Caco-2 (cell line): ENCODE measurements around the gene NLRP3. TPM values are rescaled to one million over a fixed set of nuclear protein-coding genes. Genes with fewer than 3 reads are reported as not detected.

ENCODE experiments used
- BruUV-seq: library from RNA; stranded (reverse); fragments of 400-500 nt; replicated peaks from 2 replicates; lab custom pipeline; 2021; lab: Mats Ljungman, UMichigan
- CTCF ChIA-PET: fragments of 300-600 bp; sonication (Branson Sonifier 250); formaldehyde crosslinking; loops from one replicate; lab custom pipeline; 2022; ENCODE audit warnings: antibody characterized with exemption; lab: Charles Lee
- POLR2A ChIA-PET: fragments of 300-600 bp; sonication (Branson Sonifier 250); formaldehyde crosslinking; loops from one replicate; lab custom pipeline; 2022; ENCODE audit warnings: antibody characterized with exemption; lab: Charles Lee
- DNase-seq, 2 experiments: peaks; one replicate each; pipeline versions ENCODE4 v3.0.0 to v3.0.0-alpha.2; 2020 to 2022
- H3K27me3 ChIP-seq: replicated peaks from 2 replicates; pipeline ENCODE4 v1.6.0; 2011; ENCODE audit warnings: low read length; ENCODE audit not compliant: control insufficient read depth, insufficient read depth
- H3K36me3 ChIP-seq: 2 replicates; pipeline ENCODE4 v1.5.1; 2011; ENCODE audit warnings: low read length; ENCODE audit not compliant: control insufficient read depth, insufficient read depth
- H3K4me1 ChIP-seq: fragments of 250-450 bp; sonication (Bioruptor Pico); 2 replicates; pipeline ENCODE4 v1.5.1; 2020; ENCODE audit warnings: mild to moderate bottlenecking
- H3K4me3 ChIP-seq: 2 replicates; pipeline ENCODE4 v1.5.1; 2011; ENCODE audit warnings: low read depth, mild to moderate bottlenecking, control low read depth, low read length
- H3K9me3 ChIP-seq: fragments of 250-450 bp; sonication (Bioruptor Pico); 2 replicates; pipeline ENCODE4 v1.5.1; 2020; ENCODE audit warnings: mild to moderate bottlenecking, moderate library complexity
- H3K27ac Mint-ChIP-seq: one replicate; pipeline ENCODE4 v1.8.0; 2022; ENCODE audit warnings: mixed read lengths; ENCODE audit not compliant: unreplicated experiment
- H3K27me3 Mint-ChIP-seq: one replicate; pipeline ENCODE4 v1.8.0; 2022; ENCODE audit warnings: mixed read lengths; ENCODE audit not compliant: insufficient read depth, unreplicated experiment
- H3K36me3 Mint-ChIP-seq: one replicate; pipeline ENCODE4 v1.8.0; 2022; ENCODE audit warnings: mild to moderate bottlenecking, mixed read lengths; ENCODE audit not compliant: insufficient read depth, unreplicated experiment
- H3K4me1 Mint-ChIP-seq: one replicate; pipeline ENCODE4 v1.8.0; 2022; ENCODE audit warnings: low read depth, mixed read lengths; ENCODE audit not compliant: unreplicated experiment
- H3K4me3 Mint-ChIP-seq: one replicate; pipeline ENCODE4 v1.8.0; 2022; ENCODE audit warnings: mild to moderate bottlenecking, moderate library complexity, mixed read lengths; ENCODE audit not compliant: unreplicated experiment
- H3K9me3 Mint-ChIP-seq: one replicate; pipeline ENCODE4 v1.8.0; 2022; ENCODE audit warnings: mixed read lengths; ENCODE audit not compliant: unreplicated experiment
- CTCF ChIP-seq, 2 experiments: fragments of 200-600 bp in 1 of 2; IDR thresholded peaks; 1 replicate in 1 of 2; 2 replicates in 1 of 2; pipeline versions ENCODE4 v1.5.1 to v1.8.0; 2011 to 2022; ENCODE audit warnings: antibody characterized with exemption in 1 of 2, control low read depth in 1 of 2, inconsistent platforms in 1 of 2, low read depth in 1 of 2, low read length in 1 of 2, mild to moderate bottlenecking in 1 of 2, moderate library complexity in 1 of 2; ENCODE audit not compliant: insufficient read depth in 1 of 2, severe bottlenecking in 1 of 2, unreplicated experiment in 1 of 2
- intact Hi-C: fragments of 100-400 bp; cut with micrococcal nuclease; formaldehyde crosslinking; loops from one replicate; pipeline ENCODE4 v1.10.0; 2022; ENCODE audit not compliant: unreplicated experiment
- total RNA-seq: library from RNA; stranded (reverse); gene quantifications from 2 replicates; pipeline ENCODE4 v1.2.3, GENCODE V29; 2022

Gene NLRP3
- total RNA-seq, 1 experiment from 2014 or later, result not detected

GRCh38 chr1:247435030-247435758 is 19.2 kb downstream of the NLRP3 start:
- ChIA-PET CTCF (no interaction called here), POLR2A (no interaction called here)
- H3K9me3 Mint-ChIP-seq, result no peaks in the 10 kb centered on the region
- H3K27me3 Mint-ChIP-seq, result peaks cover 21% of the 10 kb centered on the region
- no peak for TF ChIP-seq CTCF (IDR thresholded peaks at IDR 0.05; ENCODE audit: insufficient read depth in 1 of 2, low read depth in 1 of 2, low read length in 1 of 2, severe bottlenecking in 1 of 2, unreplicated experiment in 1 of 2)
- DNase-seq, result no peak
- H3K27me3 ChIP-seq, result no peaks in the 10 kb centered on the region
- H3K36me3 Mint-ChIP-seq, result no peaks in the 10 kb centered on the region
- H3K27ac Mint-ChIP-seq, result no peak overlapping the region
- no peaks in the 10 kb centered on the region for H3K4me1 ChIP-seq
- H3K36me3 ChIP-seq, result no peaks in the 10 kb centered on the region
- no peaks in the 10 kb centered on the region for H3K4me1 Mint-ChIP-seq
- no peak overlapping the region for H3K4me3 ChIP-seq
- intact Hi-C loops, result no loop called here
- H3K4me3 Mint-ChIP-seq, result no peak overlapping the region
- no TSS peak for BruUV-seq
- no peaks in the 10 kb centered on the region for H3K9me3 ChIP-seq

- Histone ChIP-seq H3K36me3 (no peaks in the 10 kb centered on the region), H3K4me1 (no peaks in the 10 kb centered on the region), H3K9me3 (no peaks in the 10 kb centered on the region), H3K27me3 (no peaks in the 10 kb centered on the region), H3K4me3 (no peak overlapping the region)
- Mint-ChIP-seq H3K9me3 (no peaks in the 10 kb centered on the region), H3K36me3 (no peaks in the 10 kb centered on the region), H3K27ac (no peak overlapping the region), H3K4me3 (no peak overlapping the region), H3K27me3 (peaks cover 24% of the 10 kb centered on the region), H3K4me1 (no peaks in the 10 kb centered on the region)
- no TSS peak for BruUV-seq
- POLR2A ChIA-PET, result no interaction called here
- no peak for DNase-seq
- TF ChIP-seq CTCF (IDR thresholded peaks at IDR 0.05; ENCODE audit: insufficient read depth in 1 of 2, low read depth in 1 of 2, low read length in 1 of 2, severe bottlenecking in 1 of 2, unreplicated experiment in 1 of 2), result no peak
- intact Hi-C loops, result no loop called here
- CTCF ChIA-PET, result no interaction called here
Observed at GRCh38 chr1:247435759-247436147, 19.8 kb downstream of the NLRP3 start.

- BruUV-seq, result no TSS peak
- Histone ChIP-seq H3K9me3 (no peaks in the 10 kb centered on the region), H3K4me1 (no peaks in the 10 kb centered on the region), H3K36me3 (no peaks in the 10 kb centered on the region), H3K27me3 (no peaks in the 10 kb centered on the region), H3K4me3 (no peak overlapping the region)
- DNase-seq, result no peak
- no peak overlapping the region for H3K27ac Mint-ChIP-seq
- no peak for TF ChIP-seq CTCF (IDR thresholded peaks at IDR 0.05; ENCODE audit: insufficient read depth in 1 of 2, low read depth in 1 of 2, low read length in 1 of 2, severe bottlenecking in 1 of 2, unreplicated experiment in 1 of 2)
- no peaks in the 10 kb centered on the region for H3K36me3 Mint-ChIP-seq
- ChIA-PET POLR2A (no interaction called here), CTCF (interaction anchor here (0.5 kb wide), 1 partner anchor 48 kb away, joined by 3 read pairs; no protein-coding TSS in a partner anchor)
- no peak overlapping the region for H3K4me3 Mint-ChIP-seq
- no peaks in the 10 kb centered on the region for H3K4me1 Mint-ChIP-seq
- H3K27me3 Mint-ChIP-seq, result peaks cover 22% of the 10 kb centered on the region
- no peaks in the 10 kb centered on the region for H3K9me3 Mint-ChIP-seq
- intact Hi-C loops, result no loop called here
Observed at GRCh38 chr1:247437551-247438505, 21.9 kb downstream of the NLRP3 start.
